ENCODE data around the gene AGTR1. TPM values are rescaled to one million over a fixed set of nuclear protein-coding genes. Genes with fewer than 3 reads are reported as not detected.

Gene AGTR1
- total RNA-seq, 3 donors from 2014 or later = 0.52 to 20.0 (median 4.2) TPM

DNA sequence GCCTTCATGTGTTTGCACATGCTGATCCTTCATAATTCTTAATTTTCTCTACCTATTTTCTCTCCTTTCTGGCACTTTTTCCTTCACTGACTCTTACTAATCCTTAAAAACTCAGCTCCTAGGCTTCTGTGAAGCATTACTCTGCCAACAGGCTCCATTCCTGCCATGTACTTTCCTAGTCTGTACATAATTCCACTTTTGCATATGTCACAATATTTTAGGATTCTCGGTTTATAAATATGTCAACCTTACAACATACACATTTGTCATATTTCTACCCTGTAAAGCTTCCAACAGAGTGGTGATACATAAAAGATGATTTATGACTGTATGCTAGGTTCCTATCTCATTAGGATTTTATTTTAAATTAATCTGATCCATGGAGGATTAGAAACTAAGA, 38.2 kb upstream of the AGTR1 start:
- H3K9me3 ChIP-seq = no peaks in the 10 kb centered on the region
- H3K36me3 ChIP-seq (ENCODE audit: low read depth) = no peaks in the 10 kb centered on the region
- H3K4me3 ChIP-seq = no peak overlapping the region
- no peaks in the 10 kb centered on the region for H3K4me1 ChIP-seq (ENCODE audit: low read depth)
- intact Hi-C loops (cut with DNase I, micrococcal nuclease) = no loop called here
- DNase-seq (no peak), ATAC-seq (no peak)
- TF ChIP-seq, protein P1, sequence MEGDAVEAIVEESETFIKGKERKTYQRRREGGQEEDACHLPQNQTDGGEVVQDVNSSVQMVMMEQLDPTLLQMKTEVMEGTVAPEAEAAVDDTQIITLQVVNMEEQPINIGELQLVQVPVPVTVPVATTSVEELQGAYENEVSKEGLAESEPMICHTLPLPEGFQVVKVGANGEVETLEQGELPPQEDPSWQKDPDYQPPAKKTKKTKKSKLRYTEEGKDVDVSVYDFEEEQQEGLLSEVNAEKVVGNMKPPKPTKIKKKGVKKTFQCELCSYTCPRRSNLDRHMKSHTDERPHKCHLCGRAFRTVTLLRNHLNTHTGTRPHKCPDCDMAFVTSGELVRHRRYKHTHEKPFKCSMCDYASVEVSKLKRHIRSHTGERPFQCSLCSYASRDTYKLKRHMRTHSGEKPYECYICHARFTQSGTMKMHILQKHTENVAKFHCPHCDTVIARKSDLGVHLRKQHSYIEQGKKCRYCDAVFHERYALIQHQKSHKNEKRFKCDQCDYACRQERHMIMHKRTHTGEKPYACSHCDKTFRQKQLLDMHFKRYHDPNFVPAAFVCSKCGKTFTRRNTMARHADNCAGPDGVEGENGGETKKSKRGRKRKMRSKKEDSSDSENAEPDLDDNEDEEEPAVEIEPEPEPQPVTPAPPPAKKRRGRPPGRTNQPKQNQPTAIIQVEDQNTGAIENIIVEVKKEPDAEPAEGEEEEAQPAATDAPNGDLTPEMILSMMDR (IDR thresholded peaks at IDR 0.05) = no peak

DNA sequence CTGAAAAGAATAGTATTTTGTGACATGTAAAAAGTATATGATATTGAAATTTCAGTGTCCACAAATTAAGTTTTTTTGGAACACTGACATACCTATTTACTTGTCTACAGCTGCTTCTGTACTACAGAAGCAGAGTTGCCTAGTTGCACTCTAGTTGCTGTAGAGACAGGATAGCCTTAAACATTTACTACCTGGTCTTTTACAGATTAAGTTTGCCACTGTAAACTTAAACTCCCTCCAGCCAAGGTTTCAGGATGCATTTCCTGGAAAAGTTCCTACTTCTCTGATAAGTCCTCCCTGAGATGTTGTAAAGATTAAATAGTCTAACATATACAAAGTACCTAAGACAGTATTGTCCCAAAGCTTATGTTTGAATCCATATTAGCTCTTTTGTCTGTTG, 17.4 kb upstream of the AGTR1 start:
- DNase-seq (no peak), ATAC-seq (peak; percentile 63)
- H3K9me3 ChIP-seq = no peaks in the 10 kb centered on the region
- no peaks in the 10 kb centered on the region for H3K36me3 ChIP-seq (ENCODE audit: low read depth)
- H3K4me1 ChIP-seq (ENCODE audit: low read depth) = no peaks in the 10 kb centered on the region
- TF ChIP-seq, protein P1 (IDR thresholded peaks at IDR 0.05) = no peak
- intact Hi-C loops (cut with DNase I, micrococcal nuclease) = no loop called here
- H3K4me3 ChIP-seq = no peak overlapping the region

DNA sequence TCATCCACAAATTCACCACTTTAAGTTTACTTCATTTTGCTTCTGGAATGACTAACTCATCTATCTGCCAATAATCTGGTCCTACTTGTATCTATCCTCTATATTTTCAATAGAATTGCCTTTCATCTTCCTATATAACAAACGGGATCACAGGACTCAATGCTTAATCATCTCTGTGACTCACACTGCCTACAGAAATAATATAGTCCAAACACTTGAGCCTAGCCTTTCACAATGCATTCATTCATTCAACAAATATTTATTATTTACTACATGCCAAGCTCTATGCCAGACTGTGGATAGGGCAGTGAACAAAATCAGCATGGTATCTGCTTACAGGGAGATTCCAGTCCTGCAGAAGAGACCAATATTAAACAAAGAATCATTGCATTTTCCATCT, 16.6 kb upstream of the AGTR1 start:
- no peaks in the 10 kb centered on the region for H3K4me1 ChIP-seq (ENCODE audit: low read depth)
- no peaks in the 10 kb centered on the region for H3K36me3 ChIP-seq (ENCODE audit: low read depth)
- no peaks in the 10 kb centered on the region for H3K9me3 ChIP-seq
- intact Hi-C loops (cut with DNase I, micrococcal nuclease) = no loop called here
- no peak for ATAC-seq
- no peak overlapping the region for H3K4me3 ChIP-seq
- no peak for DNase-seq
- TF ChIP-seq, protein P1 (IDR thresholded peaks at IDR 0.05) = no peak

DNA sequence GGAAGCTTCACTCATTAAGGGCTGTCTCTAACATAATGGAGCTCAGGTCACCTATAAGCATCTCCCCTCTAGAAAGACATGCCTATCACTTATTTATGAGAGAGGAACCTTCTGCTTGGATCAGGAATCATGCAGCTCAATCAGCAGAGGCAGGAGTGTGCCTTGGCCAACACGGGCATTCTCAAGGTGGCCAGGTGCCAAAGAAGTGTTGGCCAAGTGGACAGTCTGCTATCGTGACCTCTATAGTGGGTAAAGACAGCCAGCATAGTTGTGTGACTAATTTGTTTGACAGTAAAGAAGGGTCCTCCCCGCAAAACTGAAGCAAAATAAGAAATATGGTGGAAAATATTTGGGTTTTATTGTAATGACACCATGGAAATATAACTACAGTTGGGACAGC, 14.7 kb upstream of the AGTR1 start:
- H3K36me3 ChIP-seq (ENCODE audit: low read depth) = no peaks in the 10 kb centered on the region
- no peak for ATAC-seq
- no peak for DNase-seq
- H3K9me3 ChIP-seq = no peaks in the 10 kb centered on the region
- TF ChIP-seq, protein P1 (IDR thresholded peaks at IDR 0.05) = no peak
- intact Hi-C loops (cut with DNase I, micrococcal nuclease) = no loop called here
- no peaks in the 10 kb centered on the region for H3K4me1 ChIP-seq (ENCODE audit: low read depth)
- H3K4me3 ChIP-seq = no peak overlapping the region

DNA sequence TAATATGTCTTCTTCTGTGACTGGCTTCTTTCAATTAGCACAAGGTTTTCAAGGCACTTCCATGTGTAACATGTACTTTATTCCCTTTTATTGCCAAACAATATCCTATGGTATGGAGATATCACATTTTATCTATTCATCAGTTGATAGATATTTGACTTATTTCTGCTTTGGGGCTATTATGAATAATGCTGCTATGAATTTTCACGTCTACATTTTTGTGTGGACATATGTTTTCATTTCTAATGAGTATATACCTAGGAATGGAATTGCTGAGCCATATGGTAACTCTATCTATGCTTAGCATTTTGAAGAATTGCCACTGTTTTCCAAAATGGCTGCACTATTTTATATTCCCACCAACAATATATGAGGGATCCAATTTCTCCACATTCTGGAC, 3.6 kb upstream of the AGTR1 start:
- no peak for DNase-seq
- Histone ChIP-seq H3K9me3 (no peaks in the 10 kb centered on the region), H3K4me1 (ENCODE audit: low read depth) (no peaks in the 10 kb centered on the region), H3K4me3 (no peak overlapping the region), H3K36me3 (ENCODE audit: low read depth) (no peaks in the 10 kb centered on the region)
- ATAC-seq = no peak
- TF ChIP-seq, protein P1 (IDR thresholded peaks at IDR 0.05) = no peak
- intact Hi-C loops (cut with DNase I, micrococcal nuclease) = no loop called here

DNA sequence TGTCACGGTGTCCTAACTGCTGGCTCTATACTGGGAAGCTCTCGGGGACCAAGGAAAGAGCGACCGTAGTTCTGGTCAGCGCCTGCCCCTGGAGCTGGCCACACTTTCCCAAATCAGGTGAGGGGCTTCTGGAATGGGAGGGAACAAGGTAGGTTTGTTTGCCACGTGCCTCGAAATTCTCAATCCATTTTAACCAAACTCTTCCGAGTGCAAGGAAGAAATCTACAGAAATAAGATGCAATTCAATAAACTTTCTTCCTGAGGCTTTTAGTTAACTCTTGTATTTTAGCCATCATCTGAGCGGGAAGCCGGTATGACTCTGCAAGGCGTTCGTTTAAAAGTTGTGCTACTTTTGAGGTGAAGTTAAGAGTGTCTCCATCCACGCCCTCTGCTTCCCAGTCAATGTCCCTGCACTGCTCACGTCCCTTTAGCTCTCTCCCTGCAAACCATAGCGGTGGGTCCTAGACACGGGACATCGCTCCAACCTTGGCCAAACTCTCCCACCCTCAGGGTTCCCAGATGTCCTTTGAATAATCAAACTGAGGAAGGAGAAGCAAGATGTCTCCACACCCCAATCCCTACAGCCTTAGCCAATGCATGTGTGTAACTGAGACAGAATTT, 597 bp downstream of the AGTR1 start:
- no peak for ATAC-seq
- TF ChIP-seq, protein P1 (IDR thresholded peaks at IDR 0.05) = no peak
- no peak for DNase-seq
- intact Hi-C loops (cut with DNase I, micrococcal nuclease) = no loop called here
- no peaks in the 10 kb centered on the region for H3K36me3 ChIP-seq (ENCODE audit: low read depth)
- H3K4me1 ChIP-seq (ENCODE audit: low read depth) = no peaks in the 10 kb centered on the region
- no peaks in the 10 kb centered on the region for H3K9me3 ChIP-seq
- no peak overlapping the region for H3K4me3 ChIP-seq

Data from mucosa of descending colon (tissue), 3 donors.